Adrenal gland (tissue), 12 donors: ENCODE results near the gene HOXC9. TPM values are rescaled to one million over a fixed set of nuclear protein-coding genes. Genes with fewer than 3 reads are reported as not detected.
A peak's percentile ranks its signal among the peaks of the same experiment; 100 is the strongest.

ENCODE experiments used
- DNase-seq, 7 donors: peaks; one replicate each; pipeline ENCODE4 v3.0.0-alpha.2; 2019 to 2020
- H3K27ac ChIP-seq, 5 donors: fragments of 200-600 bp; sonication (generic) in 4 of 5; 1 replicate in 3 of 5; 2 replicates in 2 of 5; pipeline versions ENCODE4 v1.5.1 to v1.8.0; 2016 to 2020; ENCODE audit warnings: mild to moderate bottlenecking in 1 of 5
- H3K27me3 ChIP-seq: fragments of 200-600 bp; 2 replicates; pipeline ENCODE4 v1.8.0; 2021
- H3K36me3 ChIP-seq, 2 donors: fragments of 200-600 bp; replicated peaks in 1 of 2; 1 replicate in 1 of 2; 2 replicates in 1 of 2; pipeline versions ENCODE4 v1.5.1 to v1.8.0; 2018 to 2022
- H3K4me1 ChIP-seq, 2 donors: fragments of 200-600 bp; replicated peaks in 1 of 2; 1 replicate in 1 of 2; 2 replicates in 1 of 2; pipeline versions ENCODE4 v1.5.1 to v1.8.0; 2018 to 2021
- H3K4me3 ChIP-seq, 4 donors: fragments of 200-600 bp; sonication (generic) in 3 of 4; one replicate each; pipeline ENCODE4 v1.5.1; 2016 to 2018
- H3K9me3 ChIP-seq, 3 donors: fragments of 200-600 bp; sonication (generic) in 1 of 3; replicated peaks in 1 of 3; 1 replicate in 2 of 3; 2 replicates in 1 of 3; pipeline versions ENCODE4 v1.5.1 to v1.8.0; 2016 to 2021
- CTCF ChIP-seq, 6 experiments: fragments of 450-650 bp in 4 of 6; fragments of 200-600 bp in 2 of 6; sonication (generic) in 1 of 6; IDR thresholded peaks; 1 replicate in 5 of 6; 2 replicates in 1 of 6; pipeline versions ENCODE4 v1.5.1 to v1.8.0; 2016 to 2021; ENCODE audit warnings: antibody characterized with exemption in 6 of 6, mild to moderate bottlenecking in 2 of 6, moderate library complexity in 1 of 6
- POLR2A ChIP-seq, 2 donors: fragments of 450-650 bp; IDR thresholded peaks; one replicate each; pipeline ENCODE4 v1.6.1; 2017; ENCODE audit warnings: antibody characterized with exemption in 2 of 2, mild to moderate bottlenecking in 2 of 2, moderate library complexity in 1 of 2
- WGBS, 4 donors: extraction: QIAGEN DNeasy Blood & Tissue Kit in 2 of 4; methylation state at CpG; one replicate each; pipeline versions ENCODE4 v1.1.5 to v1.1.7; 2013 to 2017; 5-methylcytosine and 5-hydroxymethylcytosine counted together
- intact Hi-C, 2 donors: fragments of 100-400 bp; cut with DNase I; formaldehyde crosslinking; loops; one replicate each; pipeline versions ENCODE4 v1.14.1 to v1.15.0; 2022 to 2023
- polyA plus RNA-seq, 3 donors: library from polyadenylated mRNA; stranded (reverse); fragments of 200-250 nt in 2 of 3; fragments of 350-450 nt in 1 of 3; fragmentation: Illumina TruSeq in 1 of 3; extraction: RNeasy Lipid Tissue Mini Kit (QIAGEN cat#74804) in 1 of 3; gene quantifications; one replicate each; pipeline ENCODE4 v1.2.3, GENCODE V29; 2013 to 2014
- total RNA-seq, 9 donors: library from RNA; depleted of rRNA in 4 of 9; stranded (reverse); fragments of >200 nt in 4 of 9; fragments of 120-200 nt in 1 of 9; fragmentation: NEBNext Ultra II Directional in 1 of 9; extraction: Animal tissue kit (Norgen Biotek cat#: 25700) in 1 of 9; gene quantifications; one replicate each; pipeline versions ENCODE4 v1.1.0 to v1.2.4, GENCODE V29; 2013 to 2023
- donor health status: healthy with polysubstance abuse.
- donor health status: Bipolar disorder and iron deficiency.
- donor health status: DM: yes; HTN: yes; CAD: no.
- donor health status: DM: no; HTN: no; CAD: no.
- donor health status: DM: no; HTN: no; CAD: no.
- donor health status: DM: yes; HTN: yes; CAD: no.

HOXC9 gene
- total and polyA plus RNA-seq, 12 donors = 1.2 to 12.1 (median 3.0) TPM; not detected in 1

- Histone ChIP-seq H3K27ac (peak overlapping the region in 2 of 5 donors; percentile 74 to 77), H3K27me3 (no peaks in the 10 kb centered on the region), H3K36me3 (no peaks in the 10 kb centered on the region), H3K4me3 (peak overlapping the region in 2 of 4 donors; percentile 33 to 47), H3K4me1 (peaks cover 7 to 44% of the 10 kb centered on the region in 2 donors), H3K9me3 (no peaks in the 10 kb centered on the region)
- intact Hi-C loops = loop anchor here (5.0 to 10.0 kb wide), 2 partner anchors 101 to 158 kb away; no protein-coding TSS in a partner anchor
- peak in 1 of 7 donors; percentile 60 for DNase-seq
- TF ChIP-seq POLR2A (IDR thresholded peaks at IDR 0.05) (no peak), CTCF (IDR thresholded peaks at IDR 0.05) (no peak)
- WGBS, 4 donors = 35 to 71% (median 50%) methylated on average over 28 to 57 of the region's 57 CpGs
Measured at GRCh38 chr12:54033980-54034784, 34.2 kb downstream of the HOXC9 start.

GRCh38 chr12:54034785-54035310 is 34.9 kb downstream of the HOXC9 start:
- intact Hi-C loops = loop anchor here (5.0 to 10.0 kb wide), 2 partner anchors 100 to 157 kb away; no protein-coding TSS in a partner anchor
- WGBS, 4 donors = 66 to 71% (median 69%) methylated on average over 7 to 22 of the region's 22 CpGs
- no peak for DNase-seq
- H3K27me3 ChIP-seq = no peaks in the 10 kb centered on the region
- TF ChIP-seq POLR2A (IDR thresholded peaks at IDR 0.05) (no peak), CTCF (IDR thresholded peaks at IDR 0.05) (no peak)
- no peak overlapping the region for H3K4me3 ChIP-seq
- peaks cover 7 to 41% of the 10 kb centered on the region in 2 donors for H3K4me1 ChIP-seq
- no peaks in the 10 kb centered on the region for H3K36me3 ChIP-seq
- H3K27ac ChIP-seq = peak overlapping the region in 2 of 5 donors; percentile 74 to 77
- no peaks in the 10 kb centered on the region for H3K9me3 ChIP-seq

GRCh38 chr12:54035568-54036264 is 35.8 kb downstream of the HOXC9 start:
- H3K4me1 ChIP-seq = peaks cover 7 to 35% of the 10 kb centered on the region in 2 donors
- peak overlapping the region in 2 of 5 donors; percentile 9 to 28 for H3K27ac ChIP-seq
- H3K27me3 ChIP-seq = no peaks in the 10 kb centered on the region
- intact Hi-C loops = loop anchor here in 1 of 2 donors (10.0 kb wide), 1 partner anchor 99 kb away; no protein-coding TSS in a partner anchor
- no peak for TF ChIP-seq POLR2A (IDR thresholded peaks at IDR 0.05)
- no peak for TF ChIP-seq CTCF (IDR thresholded peaks at IDR 0.05)
- no peaks in the 10 kb centered on the region for H3K36me3 ChIP-seq
- no peak for DNase-seq
- whole genome bisulfite sequencing, 4 donors = 59 to 84% (median 71%) methylated on average over 2 to 6 of the region's 6 CpGs
- H3K9me3 ChIP-seq = no peaks in the 10 kb centered on the region
- H3K4me3 ChIP-seq = no peak overlapping the region
